GM18526 (cell line): Measurements from ENCODE around the gene GP5.

Source experiments
- POLR2A ChIP-seq: IDR thresholded peaks from 3 replicates; pipeline ENCODE4 v1.6.1; 2011; ENCODE audit not compliant: insufficient read length; ENCODE audit errors: extremely low read depth

The GP5 gene, protein sequence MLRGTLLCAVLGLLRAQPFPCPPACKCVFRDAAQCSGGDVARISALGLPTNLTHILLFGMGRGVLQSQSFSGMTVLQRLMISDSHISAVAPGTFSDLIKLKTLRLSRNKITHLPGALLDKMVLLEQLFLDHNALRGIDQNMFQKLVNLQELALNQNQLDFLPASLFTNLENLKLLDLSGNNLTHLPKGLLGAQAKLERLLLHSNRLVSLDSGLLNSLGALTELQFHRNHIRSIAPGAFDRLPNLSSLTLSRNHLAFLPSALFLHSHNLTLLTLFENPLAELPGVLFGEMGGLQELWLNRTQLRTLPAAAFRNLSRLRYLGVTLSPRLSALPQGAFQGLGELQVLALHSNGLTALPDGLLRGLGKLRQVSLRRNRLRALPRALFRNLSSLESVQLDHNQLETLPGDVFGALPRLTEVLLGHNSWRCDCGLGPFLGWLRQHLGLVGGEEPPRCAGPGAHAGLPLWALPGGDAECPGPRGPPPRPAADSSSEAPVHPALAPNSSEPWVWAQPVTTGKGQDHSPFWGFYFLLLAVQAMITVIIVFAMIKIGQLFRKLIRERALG

DNA sequence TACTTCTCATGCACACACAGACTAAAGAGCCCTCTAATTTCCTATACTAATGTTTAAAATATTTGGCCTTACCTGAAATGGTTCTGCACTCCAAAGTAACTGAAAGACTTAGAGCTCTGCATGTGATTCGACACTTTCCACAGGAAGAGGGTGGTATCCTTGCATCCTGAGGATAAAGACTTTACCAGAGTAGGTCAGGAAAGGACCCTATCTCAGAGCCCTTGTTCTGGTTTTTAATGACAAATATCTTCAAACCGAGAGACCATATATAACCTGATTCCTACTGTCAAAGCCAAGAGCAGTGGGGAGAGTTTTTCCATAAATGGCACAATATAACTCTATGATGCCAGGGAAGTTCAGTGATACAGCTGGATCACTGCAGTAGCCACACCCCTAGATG is at the start of gene GP5:
Gene GP5, minus strand, starts transcription at position 101 of the 400 bp plus-strand sequence. CDS start 984 bp downstream, outside the sequence.
- TF ChIP-seq POLR2A: no peak

- TF ChIP-seq POLR2A: no peak
Observed at GRCh38 chr3:194447657-194448056, 48.6 kb upstream of the GP5 start.

GRCh38 chr3:194447161-194447560 is 48.1 kb upstream of the GP5 start:
- no peak for TF ChIP-seq POLR2A

DNA sequence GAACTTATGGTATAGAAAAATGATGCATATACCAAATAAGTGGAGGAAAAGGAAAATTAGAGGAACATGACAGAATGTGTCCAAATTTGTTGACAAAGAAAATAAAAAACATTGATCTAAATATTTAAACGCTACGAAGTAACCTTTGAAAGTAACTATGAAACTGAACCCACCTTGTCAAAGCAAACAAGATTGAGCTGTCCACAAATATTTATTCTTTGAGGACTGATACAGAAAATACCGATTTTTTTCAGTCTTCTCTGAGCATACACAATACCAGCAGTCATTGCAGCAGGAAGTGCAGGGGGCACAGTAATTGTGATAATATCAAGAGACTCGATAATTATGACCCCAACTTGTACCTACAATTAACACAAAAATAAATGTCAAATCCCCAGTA is 47.7 kb upstream of the GP5 start:
- no peak for TF ChIP-seq POLR2A

- TF ChIP-seq POLR2A: no peak
Observed at GRCh38 chr3:194446172-194446571, 47.1 kb upstream of the GP5 start.

- no peak for TF ChIP-seq POLR2A
Observed at GRCh38 chr3:194443901-194444300, 44.8 kb upstream of the GP5 start.

- TF ChIP-seq POLR2A: no peak
Observed at GRCh38 chr3:194440756-194441155, 41.7 kb upstream of the GP5 start.

DNA sequence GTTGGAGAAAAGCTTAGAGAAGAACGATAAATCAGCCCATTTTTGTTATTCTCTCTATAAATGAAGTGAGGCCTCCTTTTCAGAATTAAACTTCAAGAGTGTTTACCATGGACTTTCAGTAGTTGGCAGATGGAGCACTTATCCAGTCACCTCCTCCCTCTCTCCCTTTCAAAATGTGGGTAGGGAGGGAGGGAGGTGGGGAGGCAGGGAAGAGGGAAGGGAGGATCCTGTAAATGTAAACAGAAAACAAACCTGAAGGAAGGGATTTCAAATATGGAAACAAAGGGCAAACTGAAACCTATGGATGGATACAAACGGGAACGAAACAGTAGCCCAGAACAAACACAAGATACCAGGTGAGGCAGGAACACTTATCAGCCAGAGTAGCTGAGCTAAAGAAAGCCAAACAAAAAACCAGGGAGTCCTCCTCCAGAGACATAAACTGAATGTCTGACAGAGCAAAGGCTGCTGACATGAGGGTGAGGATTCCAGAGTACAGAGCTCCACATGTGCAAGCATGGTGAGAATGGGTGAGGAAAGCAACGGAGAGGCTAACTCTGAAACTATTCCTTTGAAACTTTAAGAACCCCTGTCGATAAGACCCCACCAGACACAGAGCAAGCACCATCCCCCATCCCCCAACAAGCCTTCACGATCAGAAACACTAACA is 41.0 kb upstream of the GP5 start:
- TF ChIP-seq POLR2A: no peak

DNA sequence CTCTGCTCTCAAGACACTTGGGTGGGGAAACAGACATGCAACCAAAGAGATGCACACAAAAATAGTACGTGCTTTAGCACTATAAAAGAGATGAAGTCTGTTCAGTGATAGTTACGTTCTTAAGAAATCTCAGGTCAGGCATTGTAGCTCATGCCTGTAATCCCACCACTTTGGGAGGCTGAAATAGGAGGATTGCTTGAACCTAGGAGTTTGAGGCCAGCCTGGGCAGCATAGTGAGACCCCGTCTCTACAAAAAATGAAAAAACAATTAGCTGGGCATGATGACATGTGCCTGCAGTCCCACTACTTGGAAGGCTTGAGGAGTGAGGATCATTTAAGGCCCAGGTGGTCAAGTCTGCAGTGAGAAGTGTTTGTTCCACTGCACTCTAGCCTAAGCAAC is 35.4 kb upstream of the GP5 start:
- TF ChIP-seq POLR2A: no peak

- TF ChIP-seq POLR2A: no peak
Observed at GRCh38 chr3:194431554-194431953, 32.5 kb upstream of the GP5 start.

DNA sequence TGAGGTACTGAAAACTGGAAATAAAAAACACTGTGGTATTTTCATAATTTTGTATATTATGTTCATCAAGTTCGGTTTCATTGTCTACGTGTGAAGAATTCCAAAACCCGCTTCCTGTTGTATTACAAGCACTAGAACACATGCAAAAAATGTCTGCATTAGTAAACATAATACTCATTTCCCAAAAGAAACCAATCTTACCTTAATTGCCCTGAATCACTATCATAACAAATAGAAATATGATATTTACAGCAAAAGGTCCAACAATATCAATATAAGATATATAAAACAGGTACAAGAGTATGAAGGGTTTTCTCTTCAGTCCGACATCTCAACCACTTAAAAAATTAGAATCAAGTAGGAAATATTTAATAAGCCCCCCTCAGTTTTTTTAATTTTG is 26.3 kb upstream of the GP5 start:
- TF ChIP-seq POLR2A: no peak

DNA sequence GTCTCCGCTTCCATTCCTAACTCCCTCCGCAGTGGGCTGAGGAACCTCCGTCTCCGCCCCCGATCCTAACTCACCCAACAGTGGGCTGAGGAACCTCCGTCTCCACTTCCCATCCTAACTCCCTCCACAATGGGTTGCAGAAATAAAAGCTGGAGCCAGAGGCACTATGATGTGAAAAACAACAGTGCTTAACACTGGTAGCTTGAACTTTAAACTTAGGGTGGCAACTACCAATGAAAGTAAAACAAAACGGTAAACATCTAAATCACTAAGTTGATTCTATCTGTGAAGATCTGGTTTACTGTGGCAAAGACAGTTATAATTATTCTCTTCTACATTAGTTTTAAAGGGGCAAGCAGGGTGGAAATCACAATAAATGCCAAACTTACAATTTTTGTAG is 25.9 kb upstream of the GP5 start:
- no peak for TF ChIP-seq POLR2A

- TF ChIP-seq POLR2A: no peak
Observed at GRCh38 chr3:194424373-194424772, 25.3 kb upstream of the GP5 start.

DNA sequence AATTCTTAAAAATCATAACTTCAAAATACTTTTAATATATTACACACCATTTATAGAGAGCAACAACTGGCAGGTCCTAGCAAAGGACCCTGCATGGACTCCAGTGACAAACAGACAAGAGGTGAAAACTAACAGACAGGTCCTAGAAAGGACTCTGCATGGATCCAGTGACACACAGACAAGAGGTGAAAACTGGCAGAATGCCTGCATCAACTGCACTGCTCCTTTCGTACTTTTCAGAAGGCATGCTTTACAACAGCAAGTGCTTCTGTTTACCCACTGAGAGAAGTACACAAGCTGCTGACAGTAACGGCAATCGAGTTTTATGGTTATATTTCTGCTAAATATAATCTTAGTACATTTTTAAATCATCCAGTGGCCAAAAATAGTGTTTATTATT is 24.3 kb upstream of the GP5 start:
- TF ChIP-seq POLR2A: no peak

- no peak for TF ChIP-seq POLR2A
Observed at GRCh38 chr3:194422188-194422587, 23.1 kb upstream of the GP5 start.

DNA sequence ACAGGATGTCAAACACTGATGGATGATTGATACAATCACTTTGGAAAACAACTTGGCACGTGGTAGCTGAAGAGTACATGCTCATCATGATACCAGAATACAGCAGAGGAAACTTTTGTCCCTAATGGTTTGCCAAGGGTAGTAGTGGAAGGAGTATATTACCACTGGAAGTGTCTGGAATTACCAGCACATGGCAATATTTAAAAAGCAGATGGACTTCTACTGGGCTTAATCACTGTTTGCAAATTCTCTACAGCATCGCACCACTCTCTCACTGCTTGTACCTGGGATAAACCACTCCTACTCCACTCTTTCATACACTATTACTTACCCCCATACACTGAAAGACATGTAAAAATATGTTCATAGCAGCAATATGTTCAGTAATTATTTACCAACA is 19.6 kb upstream of the GP5 start:
- TF ChIP-seq POLR2A: no peak
